Measurements from ENCODE around the gene DTX4.

The DTX4 gene

DNA sequence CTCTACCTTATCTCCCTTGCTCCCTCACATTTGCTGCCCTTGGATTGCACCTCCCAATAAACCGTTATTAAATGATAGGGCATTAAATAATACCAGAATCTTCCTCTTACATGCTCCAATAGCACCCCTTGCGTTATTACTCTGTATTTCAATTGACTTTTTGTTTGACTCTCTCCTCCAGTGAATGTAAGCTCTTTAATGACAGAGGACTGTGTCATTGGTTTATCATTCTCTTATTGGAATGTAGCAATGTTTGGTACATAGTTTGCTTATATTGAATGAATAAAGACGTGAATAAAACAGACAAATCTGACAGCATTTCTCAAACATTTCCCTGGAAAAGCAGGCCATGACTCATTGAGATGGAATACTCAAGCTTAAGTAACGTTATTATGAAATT lies 49.5 kb downstream of the DTX4 start:
- Histone ChIP-seq H3K4me3 (ENCODE audit: insufficient read depth, low read length, poor library complexity, severe bottlenecking) (no peak overlapping the region), H3K27ac (ENCODE audit: low read depth, low read length) (no peak overlapping the region), H3K9me3 (ENCODE audit: insufficient read depth, low read length) (no peaks in the 10 kb centered on the region), H3K36me3 (ENCODE audit: low read length) (no peaks in the 10 kb centered on the region), H3K9me2 (replicated peaks; ENCODE audit: insufficient read depth, low read length) (no peaks in the 10 kb centered on the region), H3K4me2 (ENCODE audit: low read depth, low read length, poor library complexity, severe bottlenecking) (no peak overlapping the region), H2AFZ (ENCODE audit: low read depth, low read length, severe bottlenecking) (no peak overlapping the region), H3K9ac (ENCODE audit: low read length) (no peak overlapping the region), H4K20me1 (ENCODE audit: low read depth, low read length) (no peaks in the 10 kb centered on the region), H3K27me3 (ENCODE audit: low read length) (no peaks in the 10 kb centered on the region), H3K79me2 (ENCODE audit: insufficient read depth, low read length) (no peaks in the 10 kb centered on the region), H3F3A (ENCODE audit: insufficient read depth) (no peaks in the 10 kb centered on the region)
- no peak for TF ChIP-seq EZH2phosphoT487 (conservative IDR thresholded peaks at IDR 0.05; ENCODE audit: low read length)
- TF ChIP-seq, protein P1, sequence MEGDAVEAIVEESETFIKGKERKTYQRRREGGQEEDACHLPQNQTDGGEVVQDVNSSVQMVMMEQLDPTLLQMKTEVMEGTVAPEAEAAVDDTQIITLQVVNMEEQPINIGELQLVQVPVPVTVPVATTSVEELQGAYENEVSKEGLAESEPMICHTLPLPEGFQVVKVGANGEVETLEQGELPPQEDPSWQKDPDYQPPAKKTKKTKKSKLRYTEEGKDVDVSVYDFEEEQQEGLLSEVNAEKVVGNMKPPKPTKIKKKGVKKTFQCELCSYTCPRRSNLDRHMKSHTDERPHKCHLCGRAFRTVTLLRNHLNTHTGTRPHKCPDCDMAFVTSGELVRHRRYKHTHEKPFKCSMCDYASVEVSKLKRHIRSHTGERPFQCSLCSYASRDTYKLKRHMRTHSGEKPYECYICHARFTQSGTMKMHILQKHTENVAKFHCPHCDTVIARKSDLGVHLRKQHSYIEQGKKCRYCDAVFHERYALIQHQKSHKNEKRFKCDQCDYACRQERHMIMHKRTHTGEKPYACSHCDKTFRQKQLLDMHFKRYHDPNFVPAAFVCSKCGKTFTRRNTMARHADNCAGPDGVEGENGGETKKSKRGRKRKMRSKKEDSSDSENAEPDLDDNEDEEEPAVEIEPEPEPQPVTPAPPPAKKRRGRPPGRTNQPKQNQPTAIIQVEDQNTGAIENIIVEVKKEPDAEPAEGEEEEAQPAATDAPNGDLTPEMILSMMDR (IDR thresholded peaks at IDR 0.05; ENCODE audit: insufficient read depth, low read length, poor library complexity, severe bottlenecking), result no peak

DNA sequence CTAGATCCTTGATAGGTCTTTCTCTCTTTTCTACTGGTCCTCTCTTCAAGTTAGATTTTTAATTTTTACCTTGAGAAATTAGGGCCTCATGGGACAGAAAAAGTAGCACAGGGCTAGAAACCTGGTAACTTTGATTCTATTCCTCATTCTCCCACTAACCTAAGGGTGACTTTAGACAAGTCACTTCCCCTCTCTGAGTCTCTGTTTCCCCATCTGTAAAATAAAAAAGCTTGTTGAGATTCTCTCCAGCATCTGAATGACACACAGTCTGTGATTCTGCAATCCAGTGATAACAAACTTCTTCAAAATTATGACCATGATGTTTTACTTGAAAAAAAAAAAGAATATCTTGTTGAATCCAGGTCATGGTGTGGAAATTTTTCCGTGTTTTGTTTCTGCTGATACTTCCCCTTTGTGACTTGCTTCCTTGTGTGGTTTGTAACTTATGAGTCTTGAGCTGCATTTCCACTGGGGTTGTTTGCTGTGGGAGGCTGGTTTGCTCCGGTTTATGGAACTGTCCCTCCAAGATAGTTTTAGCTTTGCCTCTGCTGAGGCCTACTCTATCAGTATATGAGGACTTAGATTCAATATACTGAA lies 50.6 kb downstream of the DTX4 start:
- Histone ChIP-seq H3F3A (ENCODE audit: insufficient read depth) (no peaks in the 10 kb centered on the region), H3K9ac (ENCODE audit: low read length) (no peak overlapping the region), H3K9me3 (ENCODE audit: insufficient read depth, low read length) (no peaks in the 10 kb centered on the region), H4K20me1 (ENCODE audit: low read depth, low read length) (no peaks in the 10 kb centered on the region), H2AFZ (ENCODE audit: low read depth, low read length, severe bottlenecking) (no peak overlapping the region), H3K9me2 (replicated peaks; ENCODE audit: insufficient read depth, low read length) (no peaks in the 10 kb centered on the region), H3K36me3 (ENCODE audit: low read length) (no peaks in the 10 kb centered on the region), H3K79me2 (ENCODE audit: insufficient read depth, low read length) (no peaks in the 10 kb centered on the region), H3K4me2 (ENCODE audit: low read depth, low read length, poor library complexity, severe bottlenecking) (no peak overlapping the region), H3K4me3 (ENCODE audit: insufficient read depth, low read length, poor library complexity, severe bottlenecking) (no peak overlapping the region), H3K27ac (ENCODE audit: low read depth, low read length) (no peak overlapping the region), H3K27me3 (ENCODE audit: low read length) (no peaks in the 10 kb centered on the region)
- TF ChIP-seq EZH2phosphoT487 (conservative IDR thresholded peaks at IDR 0.05; ENCODE audit: low read length), result no peak
- TF ChIP-seq, protein P1 (IDR thresholded peaks at IDR 0.05; ENCODE audit: insufficient read depth, low read length, poor library complexity, severe bottlenecking), result no peak

DNA sequence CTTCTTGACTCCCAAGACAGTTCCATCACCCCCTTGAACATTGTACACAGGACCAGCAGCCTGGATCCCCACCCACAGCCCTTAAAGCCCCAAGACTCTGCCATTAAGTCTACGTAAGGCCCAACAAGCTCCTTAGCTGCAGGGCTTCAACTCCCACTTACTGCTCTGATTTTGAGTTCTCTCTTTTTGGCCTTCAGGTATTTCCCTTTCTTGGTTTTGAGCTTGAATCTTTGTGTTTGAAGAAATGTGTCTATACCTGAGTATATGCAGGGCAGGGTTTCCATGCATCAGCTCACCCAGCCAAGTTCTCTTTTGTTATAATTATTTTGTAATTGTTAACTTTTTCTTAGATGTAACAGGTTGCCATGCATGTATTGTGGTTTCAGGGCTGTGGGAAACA lies 51.2 kb downstream of the DTX4 start:
- H3K9me3 ChIP-seq (ENCODE audit: insufficient read depth, low read length), result no peaks in the 10 kb centered on the region
- no peaks in the 10 kb centered on the region for H3K9me2 ChIP-seq (replicated peaks; ENCODE audit: insufficient read depth, low read length)
- H3K4me2 ChIP-seq (ENCODE audit: low read depth, low read length, poor library complexity, severe bottlenecking), result no peak overlapping the region
- H3K27ac ChIP-seq (ENCODE audit: low read depth, low read length), result no peak overlapping the region
- H3F3A ChIP-seq (ENCODE audit: insufficient read depth), result no peaks in the 10 kb centered on the region
- H4K20me1 ChIP-seq (ENCODE audit: low read depth, low read length), result no peaks in the 10 kb centered on the region
- H2AFZ ChIP-seq (ENCODE audit: low read depth, low read length, severe bottlenecking), result no peak overlapping the region
- H3K79me2 ChIP-seq (ENCODE audit: insufficient read depth, low read length), result no peaks in the 10 kb centered on the region
- H3K36me3 ChIP-seq (ENCODE audit: low read length), result no peaks in the 10 kb centered on the region
- no peak overlapping the region for H3K9ac ChIP-seq (ENCODE audit: low read length)
- no peak overlapping the region for H3K4me3 ChIP-seq (ENCODE audit: insufficient read depth, low read length, poor library complexity, severe bottlenecking)
- no peaks in the 10 kb centered on the region for H3K27me3 ChIP-seq (ENCODE audit: low read length)
- TF ChIP-seq, protein P1 (IDR thresholded peaks at IDR 0.05; ENCODE audit: insufficient read depth, low read length, poor library complexity, severe bottlenecking), result no peak
- no peak for TF ChIP-seq EZH2phosphoT487 (conservative IDR thresholded peaks at IDR 0.05; ENCODE audit: low read length)

Measured in SU-DHL-6 (cell line).